GM19395 (cell line): Measurements from ENCODE around the gene OR56A1.

Source experiments
- ATAC-seq: cut with Tn5 transposase; IDR thresholded peaks from one replicate; pipeline ENCODE4 v1.9.1; 2021; ENCODE audit warnings: mild to moderate bottlenecking, moderate library complexity; ENCODE audit not compliant: unreplicated experiment

Gene OR56A1

DNA sequence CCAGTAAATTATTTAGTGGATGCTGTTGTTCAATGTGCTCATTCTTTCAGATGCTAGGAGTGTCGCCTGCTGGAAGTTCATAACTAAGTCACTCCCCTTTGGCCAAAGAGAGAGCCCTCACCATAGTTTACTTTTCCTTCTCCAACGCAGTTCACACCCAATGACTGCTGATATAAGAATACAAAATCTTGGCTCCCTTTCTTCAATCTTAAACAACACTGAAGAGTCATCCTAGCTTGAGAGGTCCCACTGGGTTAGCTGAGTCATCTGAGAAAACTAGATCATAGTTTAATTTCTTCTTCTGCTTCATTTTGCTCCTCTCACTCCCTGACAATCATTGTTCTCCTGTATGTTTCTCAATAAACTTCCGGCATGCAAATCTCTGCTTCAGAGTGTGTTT is 38.4 kb downstream of the OR56A1 start:
- no peak for ATAC-seq

DNA sequence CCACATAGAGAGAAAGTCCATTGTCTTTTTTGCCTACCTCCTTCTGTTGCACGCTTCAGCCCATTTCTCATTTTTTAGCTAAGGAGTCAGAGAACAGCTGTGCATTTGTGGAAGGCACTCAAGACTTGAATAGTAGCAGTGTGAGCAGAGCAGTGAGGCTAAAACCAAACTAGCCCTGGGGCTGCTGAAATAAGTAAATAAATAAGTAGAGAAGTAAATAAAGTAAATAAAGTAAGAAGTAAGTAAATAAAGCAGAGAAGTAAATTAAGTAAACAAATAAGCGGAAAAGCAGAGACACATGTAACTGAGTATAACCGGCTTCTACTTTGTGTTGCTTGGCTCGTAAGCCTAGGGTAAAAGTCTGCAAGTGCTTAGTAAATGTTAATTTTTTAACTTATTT is 41.4 kb downstream of the OR56A1 start:
- ATAC-seq: no peak

GRCh38 chr11:5986885-5987284 is 43.7 kb downstream of the OR56A1 start, which contains the start of gene OR52L1:
Gene OR52L1, minus strand, starts transcription at chr11:5986985. Its CDS starts 55 bp downstream, at chr11:5986930.
- ATAC-seq: no peak

DNA sequence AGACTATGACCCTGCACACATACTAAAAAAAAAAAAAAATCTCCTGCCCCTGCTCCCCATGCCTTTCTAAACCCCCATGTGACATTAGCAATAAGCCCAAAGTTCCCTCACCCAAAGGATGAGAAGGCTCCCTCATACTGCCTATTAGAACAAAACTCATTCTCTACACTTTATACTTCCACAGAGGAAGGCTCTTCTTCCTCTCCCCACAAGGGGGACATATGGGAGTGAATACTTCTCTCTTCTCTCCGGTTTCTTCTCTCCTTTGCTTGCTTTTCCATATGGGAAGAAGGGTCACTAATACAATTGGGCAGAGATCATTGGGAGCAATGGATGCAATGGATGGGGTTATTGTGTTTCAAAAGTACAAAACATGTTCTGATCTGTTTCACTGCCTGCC is 47.1 kb downstream of the OR56A1 start:
- ATAC-seq: no peak

DNA sequence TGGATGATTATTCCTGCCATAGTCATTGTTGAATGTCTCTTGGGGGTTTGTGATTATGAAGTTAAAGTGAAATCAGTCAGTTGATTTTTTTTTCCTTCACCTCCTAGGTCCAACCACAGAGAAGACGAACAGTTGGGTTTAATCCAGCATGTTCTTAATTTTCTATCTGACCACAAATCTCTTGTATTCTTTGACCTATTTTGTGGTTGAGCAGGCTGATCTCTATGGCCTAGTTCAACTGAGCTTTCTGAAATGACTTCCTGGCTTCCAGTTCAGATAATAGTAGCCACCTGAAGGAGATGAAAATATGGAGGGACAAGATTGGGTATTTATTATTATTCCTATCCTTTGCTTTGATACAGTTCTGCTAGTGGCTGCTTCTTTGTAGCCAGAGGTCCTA is 57.0 kb downstream of the OR56A1 start:
- ATAC-seq: no peak
